GM23248 (cell line): Measurements from ENCODE around the gene PTPRT.

ENCODE experiments used
- EZH2 ChIP-seq: fragments of 200-600 bp; sonication (generic); IDR thresholded peaks from 2 replicates; pipeline ENCODE4 v1.6.1; 2018; ENCODE audit warnings: antibody characterized with exemption, mild to moderate bottlenecking; ENCODE audit not compliant: insufficient read depth, poor library complexity, severe bottlenecking
- EZH2phosphoT487 ChIP-seq: fragments of 200-600 bp; sonication (generic); IDR thresholded peaks from 2 replicates; pipeline ENCODE4 v1.6.1; 2018; ENCODE audit warnings: antibody characterized with exemption, moderate library complexity, mild to moderate bottlenecking, low read depth; ENCODE audit not compliant: insufficient read depth

- no peak for TF ChIP-seq EZH2phosphoT487
- no peak for TF ChIP-seq EZH2
Measured at GRCh38 chr20:43229696-43230095, 40.0 kb upstream of the PTPRT start.
